Measurements from ENCODE around the gene TMEM115.
A peak's percentile ranks its signal among the peaks of the same experiment; 100 is the strongest.
"Not testable (repeated sequence)": the region's sequence is repeated elsewhere in the genome, so short reads cannot be mapped to it uniquely, and the experiment has no call there.

TMEM115 gene

DNA sequence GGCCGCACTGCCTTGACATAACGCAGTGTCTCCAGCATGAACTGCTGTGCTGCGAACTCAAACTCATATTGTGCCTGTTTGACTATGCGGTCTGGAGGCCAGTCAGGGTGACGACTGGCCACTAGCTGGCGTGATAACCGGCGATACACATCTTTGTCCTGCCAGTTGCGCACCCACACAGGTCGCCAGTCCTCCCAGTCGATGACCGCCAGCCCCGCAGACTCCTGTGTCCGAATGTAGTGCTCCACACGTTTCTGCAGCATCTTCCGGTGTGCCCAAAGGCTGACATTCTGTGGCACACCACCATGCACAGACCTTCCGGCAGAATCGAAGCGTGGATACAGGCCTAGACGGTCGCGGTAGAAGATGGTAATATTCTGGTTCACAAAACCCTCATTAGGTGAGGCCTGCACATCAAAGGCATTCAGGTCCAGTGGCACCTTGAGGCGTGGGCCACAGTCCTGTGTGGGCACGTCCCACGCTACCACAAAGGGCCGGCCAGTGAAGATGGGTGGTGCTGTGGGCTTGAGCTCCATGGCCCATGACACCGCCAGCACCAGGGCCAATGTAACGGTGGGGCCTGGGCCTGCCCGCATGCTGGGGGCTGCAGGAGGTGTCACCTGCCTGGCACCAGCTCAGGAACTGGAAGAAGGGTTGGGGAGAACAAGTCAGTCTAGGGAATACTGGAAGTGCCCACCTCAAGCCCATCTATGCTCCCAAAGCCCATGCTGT, 39.3 kb downstream of the TMEM115 start:
- DNase-seq (ENCODE audit: extremely low read depth in 1 of 2, low read depth in 1 of 2): no peak

GRCh38 chr3:50319181-50319893, 40.0 kb downstream of the TMEM115 start:
- DNase-seq (ENCODE audit: extremely low read depth in 1 of 2, low read depth in 1 of 2): no peak

GRCh38 chr3:50318615-50319014, 40.7 kb downstream of the TMEM115 start:
- no peak for DNase-seq (ENCODE audit: extremely low read depth in 1 of 2, low read depth in 1 of 2)

GRCh38 chr3:50318163-50318562, 41.2 kb downstream of the TMEM115 start:
- DNase-seq (ENCODE audit: extremely low read depth in 1 of 2, low read depth in 1 of 2): no peak

- no peak for DNase-seq (ENCODE audit: extremely low read depth in 1 of 2, low read depth in 1 of 2)
Measured at GRCh38 chr3:50317300-50317699, 42.0 kb downstream of the TMEM115 start.

DNA sequence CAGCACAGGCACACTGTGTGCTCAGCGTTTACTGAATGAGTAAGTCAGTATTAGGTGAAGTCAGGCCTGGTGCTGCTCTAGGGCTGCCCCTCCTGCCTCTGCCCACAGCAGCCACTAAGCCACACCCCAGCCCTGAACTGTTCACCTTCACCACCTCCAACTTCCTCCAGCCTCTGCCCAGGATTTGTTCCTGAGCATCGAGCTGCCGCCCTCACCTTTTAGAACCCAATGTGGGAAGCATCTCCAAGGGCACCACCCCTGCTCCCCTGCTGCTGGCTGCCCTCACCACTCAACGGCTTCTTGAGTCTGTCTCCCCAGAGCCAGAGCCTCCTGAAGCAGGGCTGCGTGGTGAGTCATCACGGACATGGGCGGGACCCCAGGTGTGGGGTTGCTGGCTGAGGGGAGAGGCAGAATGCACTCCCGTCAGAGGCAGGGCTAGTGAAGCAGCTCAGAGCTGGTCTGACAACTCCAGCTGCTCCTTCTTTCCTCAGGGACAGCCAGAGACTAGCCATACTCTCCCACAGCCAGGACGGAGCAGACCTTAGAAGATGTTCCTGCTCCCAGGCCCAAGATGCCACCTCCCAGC, 42.6 kb downstream of the TMEM115 start:
- DNase-seq (ENCODE audit: extremely low read depth in 1 of 2, low read depth in 1 of 2): peak in 1 of 2 donors; percentile 55

DNA sequence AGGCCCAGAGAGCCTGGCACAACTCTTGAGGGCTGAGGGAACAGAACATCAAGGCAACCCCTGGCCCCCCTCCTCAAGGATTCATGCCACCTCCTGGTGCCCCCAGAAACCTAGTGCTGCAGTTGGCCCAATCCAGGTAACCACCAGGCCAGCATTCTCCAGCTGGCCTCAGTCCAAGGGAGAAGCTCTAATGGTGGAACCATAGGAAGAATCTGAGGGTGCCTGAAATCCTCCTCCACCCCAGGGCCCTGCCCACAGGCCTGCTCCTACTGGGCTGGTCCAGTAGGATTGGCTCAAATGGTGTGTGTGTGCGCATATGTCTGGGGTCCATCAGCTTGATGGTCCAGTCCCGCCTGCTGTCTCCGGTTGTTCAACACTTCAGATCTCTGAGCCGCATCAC, 44.5 kb downstream of the TMEM115 start:
- DNase-seq (ENCODE audit: extremely low read depth in 1 of 2, low read depth in 1 of 2): no peak

- DNase-seq (ENCODE audit: extremely low read depth in 1 of 2, low read depth in 1 of 2): no peak
Measured at GRCh38 chr3:50314342-50314741, 45.0 kb downstream of the TMEM115 start.

DNA sequence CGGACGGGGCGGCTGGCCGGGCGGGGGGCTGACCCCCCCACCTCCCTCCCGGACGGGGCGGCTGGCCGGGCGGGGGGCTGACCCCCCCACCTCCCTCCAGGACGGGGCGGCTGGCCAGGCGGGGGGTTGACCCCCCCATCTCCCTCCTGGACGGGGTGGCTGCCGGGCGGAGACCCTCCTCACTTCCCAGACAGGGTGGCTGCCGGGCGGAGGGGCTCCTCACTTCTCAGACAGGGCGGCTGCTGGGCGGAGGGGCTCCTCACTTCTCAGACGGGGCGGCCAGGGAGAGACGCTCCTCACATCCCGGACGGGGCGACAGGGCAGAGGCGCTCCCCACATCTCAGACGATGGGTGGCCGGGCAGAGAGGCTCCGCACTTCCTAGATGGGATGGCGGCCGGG, 47.3 kb downstream of the TMEM115 start:
- DNase-seq (ENCODE audit: extremely low read depth in 1 of 2, low read depth in 1 of 2): not testable (repeated sequence)
